OCI-M2 (cell line): Measurements from ENCODE around the gene TMEM198.
A peak's percentile ranks its signal among the peaks of the same experiment; 100 is the strongest.

Source experiments
- DNase-seq: peaks from one replicate; lab custom pipeline; 2025; ENCODE audit not compliant: unreplicated experiment; lab: John Stamatoyannopoulos, UW

The TMEM198 gene, protein sequence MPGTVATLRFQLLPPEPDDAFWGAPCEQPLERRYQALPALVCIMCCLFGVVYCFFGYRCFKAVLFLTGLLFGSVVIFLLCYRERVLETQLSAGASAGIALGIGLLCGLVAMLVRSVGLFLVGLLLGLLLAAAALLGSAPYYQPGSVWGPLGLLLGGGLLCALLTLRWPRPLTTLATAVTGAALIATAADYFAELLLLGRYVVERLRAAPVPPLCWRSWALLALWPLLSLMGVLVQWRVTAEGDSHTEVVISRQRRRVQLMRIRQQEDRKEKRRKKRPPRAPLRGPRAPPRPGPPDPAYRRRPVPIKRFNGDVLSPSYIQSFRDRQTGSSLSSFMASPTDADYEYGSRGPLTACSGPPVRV

GRCh38 chr2:219543596-219544358 is at the start of gene TMEM198, which contains the start of gene CHPF:
Gene TMEM198, plus strand, starts transcription at chr2:219544028. Its CDS starts 700 bp downstream, at chr2:219544728.
Gene CHPF, minus strand, starts transcription at chr2:219543809. Its CDS starts 271 bp downstream, at chr2:219543538.
- DNase-seq, result peak; percentile 86

DNA sequence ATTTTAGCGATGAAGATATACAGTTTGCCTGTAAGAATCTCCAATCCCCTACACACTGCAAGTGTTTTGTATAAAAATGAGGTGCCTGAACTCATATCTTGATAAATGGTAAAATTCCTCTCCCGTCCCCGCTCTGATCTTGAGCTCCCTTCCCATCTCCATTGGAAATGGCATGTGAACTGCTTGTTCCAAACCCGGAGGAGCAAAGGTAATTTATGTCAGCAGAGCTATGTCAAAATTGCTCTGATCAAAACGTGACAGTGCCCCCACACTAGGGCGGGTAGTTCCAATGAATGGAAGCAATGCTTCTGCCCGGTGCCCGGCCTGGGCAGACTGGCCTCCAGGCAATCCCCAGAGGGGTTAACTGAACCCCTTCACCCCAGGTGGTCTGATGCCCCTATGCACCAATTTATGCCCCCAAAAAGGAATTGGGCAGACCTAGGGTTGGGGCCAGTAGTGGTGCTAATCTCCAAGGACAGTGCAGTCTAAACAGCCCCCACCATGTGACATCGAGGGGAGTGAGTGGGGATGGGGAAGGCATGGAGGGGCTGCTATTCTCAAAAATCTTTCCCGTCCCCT is 48.8 kb upstream of the TMEM198 start:
- DNase-seq, result no peak

DNA sequence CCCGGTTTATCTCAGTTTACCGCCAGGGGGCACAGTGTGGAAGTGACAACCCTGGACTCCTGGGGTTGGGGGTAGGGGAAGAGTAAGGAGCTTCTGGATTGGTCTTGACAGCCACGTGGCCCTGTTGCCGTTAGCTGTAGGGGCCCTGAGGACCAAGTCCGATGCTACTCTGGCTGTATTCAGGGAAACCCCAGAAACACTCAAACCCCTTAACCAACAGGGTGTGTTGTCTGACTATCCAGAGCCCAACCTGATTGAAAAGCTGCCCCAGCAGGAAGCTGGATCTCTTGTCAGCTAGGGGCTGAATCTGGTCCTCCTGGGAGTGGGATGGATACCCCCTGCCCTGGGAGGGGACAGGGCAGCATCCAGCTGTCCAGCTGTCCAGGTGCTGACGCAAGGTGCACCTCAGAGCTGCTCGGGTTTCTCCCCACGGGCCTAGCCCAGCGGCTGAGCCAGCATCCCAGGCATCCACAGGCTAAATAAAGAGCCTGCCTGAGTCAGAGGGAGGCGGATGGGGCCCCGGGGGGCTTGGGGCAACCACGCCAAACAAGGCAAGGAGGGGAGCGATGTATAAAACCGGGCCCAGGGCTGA is 48.2 kb upstream of the TMEM198 start:
- peak; percentile 21 for DNase-seq

GRCh38 chr2:219496247-219496824 is 47.5 kb upstream of the TMEM198 start:
- DNase-seq, result no peak

DNA sequence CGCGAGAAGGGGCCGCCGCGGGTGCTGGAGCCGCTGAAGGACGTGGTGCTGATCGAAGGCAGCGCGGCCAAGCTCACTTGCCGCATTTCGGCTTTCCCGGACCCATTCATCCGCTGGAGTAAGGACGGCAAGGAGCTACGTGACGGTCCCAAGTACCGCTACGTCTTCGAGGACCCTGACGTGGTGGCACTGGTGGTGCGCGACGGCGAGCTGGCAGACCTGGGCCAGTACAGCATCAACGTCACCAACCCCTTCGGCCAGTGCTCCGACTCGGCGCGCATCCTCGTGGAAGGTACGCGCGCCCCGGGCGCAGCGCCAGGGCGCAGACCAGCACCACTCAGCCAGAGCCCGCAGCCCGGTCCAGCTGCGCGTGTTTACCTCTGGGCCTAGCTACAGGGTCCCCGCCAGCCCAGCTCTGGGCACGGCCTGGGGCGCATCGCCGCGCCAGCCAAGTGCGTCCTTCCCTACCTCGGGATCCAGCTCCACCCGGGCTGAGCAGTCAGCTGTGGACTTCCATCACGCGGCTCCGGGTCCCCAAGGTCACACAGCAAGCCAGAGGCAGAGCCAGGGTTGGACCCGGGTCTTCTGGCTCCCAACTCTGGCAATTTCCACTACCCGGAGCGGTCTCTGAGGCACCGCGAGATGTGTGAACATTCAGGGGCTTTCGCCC is 46.9 kb upstream of the TMEM198 start:
- no peak for DNase-seq

DNA sequence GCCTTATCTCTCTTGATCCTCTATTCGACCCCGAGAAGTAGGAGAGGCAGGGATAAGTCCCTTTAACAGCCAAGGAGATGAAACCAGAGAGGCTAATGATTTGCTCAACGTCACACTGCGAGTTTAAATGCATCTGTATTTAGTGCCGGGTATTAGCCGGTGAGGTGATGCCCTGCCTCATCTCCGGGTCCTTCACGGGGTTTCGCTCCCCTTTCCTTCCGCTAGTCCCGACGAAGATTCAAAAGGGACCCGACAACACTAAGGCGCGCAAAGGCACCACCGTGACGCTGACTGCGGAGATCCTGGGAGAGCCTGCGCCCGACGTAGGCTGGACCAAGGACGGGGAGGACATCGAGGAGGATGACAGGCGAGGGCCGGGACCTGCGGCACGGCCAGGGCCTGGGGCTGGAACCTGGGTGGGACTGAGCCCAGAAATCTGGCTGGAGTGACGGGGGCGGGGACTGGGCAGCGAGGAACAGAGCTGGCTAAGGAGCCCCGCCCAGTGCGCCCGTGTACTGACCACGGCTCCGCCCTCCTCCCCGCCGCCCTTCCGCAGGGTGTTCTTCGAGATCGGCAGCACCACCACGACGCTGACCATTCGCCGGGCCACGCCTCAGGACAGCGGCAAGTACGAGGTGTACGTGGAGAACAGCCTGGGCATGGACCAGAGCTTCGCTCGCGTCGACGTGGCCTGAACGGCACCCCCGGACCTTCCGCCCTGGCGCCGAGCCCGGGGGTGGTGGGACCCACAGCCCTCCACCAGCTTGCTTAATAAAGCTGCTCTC is 46.1 kb upstream of the TMEM198 start:
- no peak for DNase-seq

DNA sequence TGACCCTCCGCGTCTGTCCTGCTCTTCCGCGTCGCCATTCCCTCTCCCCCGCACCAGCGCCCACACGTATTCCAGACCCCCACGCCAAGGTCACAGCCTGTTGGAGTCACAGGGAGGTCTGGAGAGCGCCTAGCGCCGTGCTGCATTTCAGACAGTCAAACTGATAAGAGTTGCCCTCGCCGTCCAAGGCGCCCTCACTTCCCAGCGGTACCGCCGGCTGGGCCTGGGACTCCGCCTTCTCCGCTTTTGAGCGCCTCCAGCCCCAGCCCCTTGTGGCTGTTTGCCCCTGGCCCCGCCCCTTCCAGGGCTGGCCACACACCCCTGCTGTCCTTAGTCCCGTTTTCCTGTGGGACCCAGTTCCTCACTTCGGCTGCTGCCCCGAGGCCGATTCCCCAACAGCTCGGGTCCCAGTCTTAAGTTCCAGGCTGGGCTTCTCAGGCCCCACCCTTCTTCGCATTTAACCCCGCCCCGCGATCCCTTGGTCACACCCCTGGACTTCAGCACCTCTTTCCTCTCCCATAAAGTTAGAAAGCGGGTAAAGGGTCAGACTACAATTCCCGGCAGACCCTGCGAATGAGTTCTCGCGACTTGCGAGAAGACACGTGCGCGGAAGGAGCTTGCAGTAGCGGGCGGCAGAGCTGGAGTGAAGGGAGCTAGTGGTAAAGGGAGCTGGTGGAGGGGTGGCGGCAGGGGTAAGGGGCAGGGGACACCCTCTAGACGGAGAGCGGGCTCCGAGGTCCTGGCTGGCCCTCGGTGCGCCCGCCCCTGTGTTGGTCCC is 45.4 kb upstream of the TMEM198 start, which contains the start of gene GMPPA:
TSS of gene GMPPA (plus strand) at position 612 of the 778 bp plus-strand sequence. CDS start 1,085 bp downstream, outside the sequence.
- DNase-seq, result peak; percentile 85

DNA sequence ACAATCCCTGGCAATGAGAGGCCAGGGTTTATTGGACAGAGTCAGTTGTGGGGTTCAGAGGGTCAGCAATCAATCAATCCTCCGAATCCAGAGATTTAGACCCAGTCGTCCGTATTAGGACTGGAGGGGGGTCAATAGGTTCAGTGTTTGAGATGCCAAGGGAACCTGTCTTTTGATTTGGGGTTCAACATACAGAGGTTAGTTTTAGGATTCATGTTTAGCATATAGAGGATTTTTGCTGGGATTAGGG is 44.8 kb upstream of the TMEM198 start:
- no peak for DNase-seq

GRCh38 chr2:219499555-219499954 is 44.3 kb upstream of the TMEM198 start:
- DNase-seq, result no peak

GRCh38 chr2:219500135-219500534 is 43.7 kb upstream of the TMEM198 start:
- no peak for DNase-seq

DNA sequence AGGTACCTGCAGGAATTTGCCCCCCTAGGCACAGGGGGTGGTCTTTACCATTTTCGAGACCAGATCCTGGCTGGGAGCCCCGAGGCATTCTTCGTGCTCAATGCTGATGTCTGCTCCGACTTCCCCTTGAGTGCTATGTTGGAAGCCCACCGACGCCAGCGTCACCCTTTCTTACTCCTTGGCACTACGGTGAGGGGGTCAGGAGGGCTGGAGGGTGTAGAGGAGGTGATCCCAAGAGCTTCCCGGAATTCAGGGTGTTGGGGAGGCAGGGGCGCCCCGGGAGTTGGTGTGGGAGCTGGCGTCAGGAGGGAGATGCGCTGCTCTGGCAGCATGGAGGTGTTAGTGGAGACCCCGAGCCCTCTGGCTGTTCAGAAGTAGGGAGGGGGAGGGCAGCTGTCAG is 42.0 kb upstream of the TMEM198 start:
- DNase-seq, result no peak

DNA sequence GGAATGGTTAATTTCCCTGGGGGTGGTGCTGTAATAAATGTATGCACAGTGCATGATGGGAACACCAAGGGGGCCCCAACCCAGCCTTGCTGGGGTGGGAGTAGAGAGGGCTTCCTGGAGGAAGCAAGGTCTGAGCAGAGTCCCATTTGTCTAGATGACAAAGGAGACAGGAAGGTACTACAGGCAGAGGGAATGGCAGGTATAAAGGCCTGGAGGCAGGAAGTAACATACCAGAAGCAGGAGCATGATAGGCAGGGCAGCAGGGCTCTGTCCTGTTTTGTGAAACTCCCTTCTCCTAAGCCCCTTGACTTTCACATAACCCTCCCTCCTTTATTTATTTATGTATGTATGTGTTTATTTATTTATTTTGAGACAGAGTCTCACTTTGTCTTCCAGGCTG is 41.2 kb upstream of the TMEM198 start:
- no peak for DNase-seq

- no peak for DNase-seq
Measured at GRCh38 chr2:219505585-219505984, 38.2 kb upstream of the TMEM198 start.

GRCh38 chr2:219506153-219506801 is 37.6 kb upstream of the TMEM198 start:
- no peak for DNase-seq

DNA sequence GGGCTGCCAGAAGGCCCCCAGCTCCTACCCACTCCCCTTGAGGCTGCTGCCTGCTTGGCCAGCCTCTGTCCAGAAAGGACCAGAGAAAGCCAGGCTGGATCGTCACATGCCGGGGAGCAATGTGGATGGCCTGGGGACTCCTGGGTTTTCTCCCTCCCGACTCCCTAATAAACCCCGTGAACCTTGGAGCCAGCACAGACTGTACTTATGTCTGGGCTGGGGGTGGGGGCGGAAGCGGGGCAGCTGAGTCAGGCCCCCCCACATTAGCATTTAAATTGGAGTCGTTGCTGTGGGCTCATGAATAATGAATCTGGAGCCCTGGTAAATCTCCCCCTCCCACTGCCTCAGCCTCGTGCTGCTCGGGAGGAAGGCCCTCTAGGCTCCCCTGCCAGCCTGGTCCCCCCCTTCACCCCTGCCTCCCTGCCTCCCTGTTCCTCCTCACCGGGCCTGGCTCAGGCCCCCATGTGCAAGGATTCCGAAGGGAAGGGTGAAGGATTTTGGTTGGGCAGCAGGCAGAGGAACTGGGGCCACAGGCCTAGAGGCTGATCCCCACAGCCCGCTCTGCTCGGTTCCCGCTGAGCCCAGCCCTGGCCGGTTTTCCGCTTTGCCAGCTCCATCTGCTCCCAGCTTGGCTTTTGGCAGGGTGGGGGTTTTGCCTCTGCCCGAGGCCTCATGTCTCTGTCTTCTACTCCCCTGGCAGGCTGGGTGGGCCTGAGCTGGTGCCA is 36.9 kb upstream of the TMEM198 start:
- DNase-seq, result no peak

GRCh38 chr2:219507581-219508443 is 36.0 kb upstream of the TMEM198 start:
- no peak for DNase-seq

- no peak for DNase-seq
Measured at GRCh38 chr2:219508444-219508734, 35.4 kb upstream of the TMEM198 start.
